Coronary artery (tissue), 2 donors: ENCODE measurements around the gene PSME2.

Experiments used
- DNase-seq: peaks from one replicate; pipeline ENCODE4 v3.0.0-alpha.2; 2017; ENCODE audit warnings: low spot score
- H3K27ac ChIP-seq, 2 donors: fragments of 200-600 bp; sonication (generic); one replicate each; pipeline ENCODE4 v1.5.1; 2016 to 2019
- H3K4me3 ChIP-seq: fragments of 200-600 bp; sonication (generic); 2 replicates; pipeline ENCODE4 v1.5.1; 2016; ENCODE audit warnings: mild to moderate bottlenecking, moderate library complexity
- TF ChIP-seq, protein P1 (sequence below): fragments of 200-600 bp; sonication (generic); IDR thresholded peaks from one replicate; pipeline ENCODE4 v1.5.1; 2019; ENCODE audit warnings: antibody characterized with exemption

The PSME2 gene

DNA sequence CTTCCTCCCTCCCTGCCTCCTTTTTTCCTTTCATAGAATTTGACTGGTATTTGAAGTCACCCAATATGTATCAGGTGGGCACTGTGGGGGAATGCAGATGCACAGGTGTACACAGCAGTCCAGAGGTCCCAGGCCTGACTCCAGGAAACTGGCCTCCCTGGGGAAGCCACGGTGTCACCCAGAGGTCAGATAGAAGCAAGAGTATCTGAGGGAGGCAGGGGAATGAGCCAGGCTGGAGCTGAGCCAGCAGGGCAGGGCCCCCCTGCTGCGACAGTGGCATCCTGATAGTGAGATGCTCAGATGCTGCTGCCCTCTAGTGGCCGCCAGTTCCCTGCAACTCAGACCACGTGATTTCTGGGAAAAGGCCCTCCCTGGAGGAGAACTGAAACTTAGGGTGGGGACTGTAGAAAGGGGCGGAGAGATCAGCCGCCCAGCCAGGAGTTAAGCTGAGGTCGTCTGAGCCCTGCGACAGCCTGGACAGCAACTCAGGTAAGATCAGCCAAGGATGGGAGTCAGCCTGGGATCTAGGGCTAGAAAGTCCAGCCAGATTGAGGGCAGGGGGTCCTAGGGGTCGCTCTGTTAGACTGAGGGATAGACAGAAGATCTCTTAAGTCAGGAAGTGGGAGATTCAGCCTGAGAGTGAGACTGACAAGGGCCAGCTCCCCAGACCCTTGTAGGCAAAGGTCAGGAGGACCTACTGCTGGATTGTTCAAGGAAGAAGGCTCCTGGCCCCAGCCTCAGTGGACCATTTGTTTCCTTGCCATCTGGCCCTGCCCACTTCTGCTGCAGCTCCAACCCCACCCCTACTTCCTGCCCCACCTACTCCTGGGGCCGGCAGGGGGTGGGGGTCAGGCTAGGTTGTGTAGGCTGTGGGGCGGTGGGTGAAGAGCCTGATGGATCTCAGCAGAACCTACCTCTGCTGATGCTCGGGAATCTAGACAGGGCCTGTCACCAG, 14.7 kb upstream of the PSME2 start, which contains the start of gene IRF9:
TSS of gene IRF9 (plus strand) at position 416 of the 955 bp plus-strand sequence. CDS start 880 bp downstream, outside the sequence.
- DNase-seq, result peak; percentile 95
- H3K27ac ChIP-seq, result peak within 1 kb of the TSS; percentile 88 to 97
- peak within 1 kb of the TSS; percentile 80 for H3K4me3 ChIP-seq
- TF ChIP-seq, protein P1, sequence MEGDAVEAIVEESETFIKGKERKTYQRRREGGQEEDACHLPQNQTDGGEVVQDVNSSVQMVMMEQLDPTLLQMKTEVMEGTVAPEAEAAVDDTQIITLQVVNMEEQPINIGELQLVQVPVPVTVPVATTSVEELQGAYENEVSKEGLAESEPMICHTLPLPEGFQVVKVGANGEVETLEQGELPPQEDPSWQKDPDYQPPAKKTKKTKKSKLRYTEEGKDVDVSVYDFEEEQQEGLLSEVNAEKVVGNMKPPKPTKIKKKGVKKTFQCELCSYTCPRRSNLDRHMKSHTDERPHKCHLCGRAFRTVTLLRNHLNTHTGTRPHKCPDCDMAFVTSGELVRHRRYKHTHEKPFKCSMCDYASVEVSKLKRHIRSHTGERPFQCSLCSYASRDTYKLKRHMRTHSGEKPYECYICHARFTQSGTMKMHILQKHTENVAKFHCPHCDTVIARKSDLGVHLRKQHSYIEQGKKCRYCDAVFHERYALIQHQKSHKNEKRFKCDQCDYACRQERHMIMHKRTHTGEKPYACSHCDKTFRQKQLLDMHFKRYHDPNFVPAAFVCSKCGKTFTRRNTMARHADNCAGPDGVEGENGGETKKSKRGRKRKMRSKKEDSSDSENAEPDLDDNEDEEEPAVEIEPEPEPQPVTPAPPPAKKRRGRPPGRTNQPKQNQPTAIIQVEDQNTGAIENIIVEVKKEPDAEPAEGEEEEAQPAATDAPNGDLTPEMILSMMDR, result peak; percentile 91

DNA sequence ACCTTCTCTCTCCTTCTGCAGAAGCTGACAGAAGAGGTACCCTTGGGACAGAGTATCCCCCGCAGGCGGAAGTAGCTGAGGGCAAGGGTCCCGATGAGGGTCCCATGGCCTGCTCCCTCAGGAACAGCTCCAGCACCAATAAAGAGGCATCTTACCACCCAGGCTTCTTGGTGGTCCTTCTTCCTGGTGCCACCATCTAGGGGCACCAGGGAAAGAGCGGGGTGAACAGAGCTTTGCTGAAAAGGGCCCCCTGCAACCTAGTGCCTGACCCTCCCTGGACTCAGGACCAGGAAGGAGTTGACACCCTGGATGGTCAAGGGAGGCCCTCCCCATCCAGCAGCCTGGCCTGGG, 14.1 kb upstream of the PSME2 start:
- Histone ChIP-seq H3K4me3 (peak overlapping the region; percentile 80), H3K27ac (peak overlapping the region; percentile 88 to 97)
- TF ChIP-seq, protein P1, result no peak
- DNase-seq, result no peak

DNA sequence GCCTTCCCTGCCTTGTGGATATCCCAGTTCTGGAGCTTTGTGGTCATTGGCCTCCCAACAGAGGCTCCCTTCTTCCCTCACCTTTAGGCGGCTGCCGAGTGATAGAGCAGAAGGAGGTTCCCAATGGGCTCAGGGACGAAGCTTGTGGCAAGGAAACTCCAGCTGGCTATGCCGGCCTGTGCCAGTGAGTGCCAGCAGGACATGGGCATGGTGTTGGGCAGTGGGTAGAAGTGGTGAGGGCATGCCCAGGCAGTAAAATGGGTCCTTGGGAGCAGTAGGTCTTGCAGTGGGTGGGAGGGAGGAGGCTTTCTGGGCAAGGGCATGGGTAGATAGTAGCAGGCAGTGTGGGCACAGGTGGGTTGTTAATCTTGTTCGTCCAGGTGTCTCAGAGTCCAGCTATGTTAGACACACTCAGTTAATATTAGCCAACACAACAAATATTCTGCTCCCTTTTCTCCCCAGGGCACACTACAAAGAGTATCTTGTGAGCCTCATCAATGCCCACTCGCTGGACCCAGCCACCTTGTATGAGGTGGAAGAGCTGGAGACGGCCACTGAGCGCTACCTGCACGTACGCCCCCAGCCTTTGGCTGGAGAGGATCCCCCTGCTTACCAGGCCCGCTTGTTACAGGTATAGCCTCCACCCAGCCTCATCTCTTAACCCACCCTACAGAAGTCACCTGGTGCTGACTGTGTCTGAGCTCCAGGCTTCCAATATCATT, 13.5 kb upstream of the PSME2 start:
- TF ChIP-seq, protein P1, result no peak
- Histone ChIP-seq H3K27ac (peak overlapping the region in 1 of 2 donors; percentile 97), H3K4me3 (no peak overlapping the region)
- DNase-seq, result peak; percentile 68

DNA sequence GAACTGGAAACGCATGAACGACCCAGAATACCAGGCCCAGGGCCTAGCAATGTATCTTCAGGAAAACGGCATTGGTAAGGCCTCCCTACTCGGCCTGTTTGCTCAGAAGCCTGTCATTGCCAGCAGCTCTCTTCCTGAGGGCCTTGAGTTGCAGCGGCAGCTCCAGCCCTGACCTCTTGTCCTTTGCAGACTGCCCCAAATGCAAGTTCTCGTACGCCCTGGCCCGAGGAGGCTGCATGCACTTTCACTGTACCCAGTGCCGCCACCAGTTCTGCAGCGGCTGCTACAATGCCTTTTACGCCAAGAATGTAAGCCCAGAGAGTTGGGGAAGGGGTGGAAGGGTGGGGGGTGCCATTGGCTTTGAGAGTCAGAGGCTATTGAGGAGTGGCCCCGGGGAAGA, 10.9 kb upstream of the PSME2 start:
- TF ChIP-seq, protein P1, result no peak
- Histone ChIP-seq H3K27ac (no peak overlapping the region), H3K4me3 (no peak overlapping the region)
- DNase-seq, result no peak

DNA sequence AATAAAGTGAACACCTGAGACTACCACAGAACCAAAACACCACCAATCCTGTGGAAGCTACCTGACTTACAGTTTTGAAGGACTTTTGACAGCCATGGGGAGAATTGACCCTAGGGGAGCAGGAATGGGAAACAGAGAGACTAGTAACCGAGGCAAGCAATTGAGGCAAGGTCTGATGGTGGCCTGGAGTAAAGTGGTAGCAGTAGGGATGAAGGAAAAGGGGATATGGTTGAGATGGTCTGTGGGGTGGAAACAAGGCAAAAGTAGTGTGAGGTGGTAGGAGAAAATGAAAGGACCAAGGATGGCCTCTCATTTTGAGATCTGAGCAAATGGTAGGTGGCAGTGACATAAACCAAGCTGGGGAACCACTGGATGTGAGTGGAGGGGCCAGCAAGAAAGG, 10.4 kb upstream of the PSME2 start:
- TF ChIP-seq, protein P1, result no peak
- H3K4me3 ChIP-seq, result no peak overlapping the region
- DNase-seq, result no peak
- no peak overlapping the region for H3K27ac ChIP-seq

DNA sequence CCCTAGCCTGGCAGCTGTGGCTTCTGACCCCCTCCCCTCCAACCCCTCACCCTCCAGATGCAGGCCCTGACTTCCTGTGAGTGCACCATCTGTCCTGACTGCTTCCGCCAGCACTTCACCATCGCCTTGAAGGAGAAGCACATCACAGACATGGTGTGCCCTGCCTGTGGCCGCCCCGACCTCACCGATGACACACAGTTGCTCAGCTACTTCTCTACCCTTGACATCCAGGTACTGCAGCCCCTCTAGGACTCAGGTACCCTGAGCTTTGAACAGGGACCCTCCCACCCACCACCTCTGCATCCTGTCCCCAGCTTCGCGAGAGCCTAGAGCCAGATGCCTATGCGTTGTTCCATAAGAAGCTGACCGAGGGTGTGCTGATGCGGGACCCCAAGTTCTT, 8.7 kb upstream of the PSME2 start:
- H3K27ac ChIP-seq, result no peak overlapping the region
- TF ChIP-seq, protein P1, result no peak
- DNase-seq, result no peak
- no peak overlapping the region for H3K4me3 ChIP-seq
